Measurements from ENCODE around the gene SUGP2. TPM values are rescaled to one million over a fixed set of nuclear protein-coding genes. Genes with fewer than 3 reads are reported as not detected.

SUGP2 gene
- total RNA-seq, 4 donors from 2014 or later: 43.0 to 132 (median 57.9) TPM

- DNase-seq: no peak
- 73 to 83% methylated on average over 3 to 6 of the region's 6 CpGs for WGBS, 2 donors (ENCODE audit: low coverage in 1 of 2)
- peaks cover 0 to 20% (median 11%) of the 10 kb centered on the region in 4 donors for H3K4me1 ChIP-seq
- no peak overlapping the region for H3K27ac ChIP-seq
- intact Hi-C loops (cut with DNase I; ENCODE audit: low total_unique reads): no loop called here
- H3K36me3 ChIP-seq: no peaks in the 10 kb centered on the region
- no peak overlapping the region for H3K4me3 ChIP-seq
- in situ Hi-C loops (cut with MboI; ENCODE audit: low pct_ligation_motif_present in 1 of 4, low pct_unique_long_range_greater_than_20kb in 1 of 4, low sequenced_read_pairs in 3 of 4): no loop called here
- peaks cover 21% of the 10 kb centered on the region for H3K27me3 ChIP-seq
- TF ChIP-seq CTCF (IDR thresholded peaks at IDR 0.05) (no peak), EP300 (IDR thresholded peaks at IDR 0.05; ENCODE audit: low read depth) (no peak), POLR2AphosphoS5 (IDR thresholded peaks at IDR 0.05) (no peak), POLR2A (IDR thresholded peaks at IDR 0.05) (no peak)
- no peaks in the 10 kb centered on the region for H3K9me3 ChIP-seq
Observed at GRCh38 chr19:18942692-18943091, 90.6 kb downstream of the SUGP2 start.

GRCh38 chr19:18941628-18942354 lies 91.5 kb downstream of the SUGP2 start:
- intact Hi-C loops (cut with DNase I; ENCODE audit: low total_unique reads): no loop called here
- 67 to 88% methylated on average over 5 to 18 of the region's 18 CpGs for WGBS, 2 donors (ENCODE audit: low coverage in 1 of 2)
- H3K36me3 ChIP-seq: no peaks in the 10 kb centered on the region
- no peak for TF ChIP-seq POLR2AphosphoS5 (IDR thresholded peaks at IDR 0.05)
- no peak for TF ChIP-seq EP300 (IDR thresholded peaks at IDR 0.05; ENCODE audit: low read depth)
- no peak for TF ChIP-seq CTCF (IDR thresholded peaks at IDR 0.05)
- TF ChIP-seq POLR2A (IDR thresholded peaks at IDR 0.05): no peak
- in situ Hi-C loops (cut with MboI; ENCODE audit: low pct_ligation_motif_present in 1 of 4, low pct_unique_long_range_greater_than_20kb in 1 of 4, low sequenced_read_pairs in 3 of 4): no loop called here
- peak overlapping the region in 1 of 4 donors; percentile 25 for H3K27ac ChIP-seq
- no peaks in the 10 kb centered on the region for H3K9me3 ChIP-seq
- no peak for DNase-seq
- H3K4me1 ChIP-seq: peaks cover 0 to 20% (median 11%) of the 10 kb centered on the region in 4 donors
- H3K27me3 ChIP-seq: peaks cover 21% of the 10 kb centered on the region
- H3K4me3 ChIP-seq: peak overlapping the region in 1 of 4 donors; percentile 21

Other genes starting within 250 kb of the SUGP2 start
- under 1 TPM in 2 of 4 donors, not detected in 2; 0.32 to 0.55 TPM for gene COMP, start 242.2 kb downstream of the SUGP2 start, total RNA-seq
- gene UPF1, start 201.6 kb downstream of the SUGP2 start, total RNA-seq: 100 to 1,000 TPM in 1 of 4 donors, 10 to 100 TPM in 3; 84.2 to 153 (median 91.9) TPM
- gene CERS1, start 137.4 kb downstream of the SUGP2 start, total RNA-seq: not detected
- gene COPE, start 114.1 kb downstream of the SUGP2 start, total RNA-seq: 100 to 1,000 TPM; 144 to 268 (median 179) TPM
- 10 to 100 TPM; 42.1 to 90.8 (median 50.4) TPM for gene DDX49, start 113.8 kb downstream of the SUGP2 start, total RNA-seq
- gene HOMER3, start 92.3 kb downstream of the SUGP2 start, total RNA-seq: 10 to 100 TPM in 3 of 4 donors, 1 to 10 TPM in 1; 8.1 to 82.0 (median 12.7) TPM
- 100 to 1,000 TPM in 1 of 4 donors, 10 to 100 TPM in 3; 15.2 to 220 (median 22.9) TPM for gene ARMC6, start 86 bp upstream of the SUGP2 start, total RNA-seq
- gene SLC25A42, start 30.5 kb upstream of the SUGP2 start, total RNA-seq: 100 to 1,000 TPM in 1 of 4 donors, 10 to 100 TPM in 2, 1 to 10 TPM in 1; 6.8 to 141 (median 24.5) TPM
- gene TMEM161A, start 105.0 kb upstream of the SUGP2 start, total RNA-seq: 10 to 100 TPM; 16.9 to 41.9 (median 18.5) TPM
- gene MEF2B, start 136.7 kb upstream of the SUGP2 start, total RNA-seq: under 1 TPM in 1 of 4 donors, not detected in 3; 0.95 TPM
- gene BORCS8, start 158.6 kb upstream of the SUGP2 start, total RNA-seq: 100 to 1,000 TPM in 1 of 4 donors, 10 to 100 TPM in 3; 13.0 to 132 (median 26.6) TPM
- 10 to 100 TPM; 35.9 to 51.1 (median 48.6) TPM for gene RFXANK, start 158.7 kb upstream of the SUGP2 start, total RNA-seq
- gene NR2C2AP, start 169.9 kb upstream of the SUGP2 start, total RNA-seq: 10 to 100 TPM in 1 of 4 donors, 1 to 10 TPM in 3; 2.2 to 12.3 (median 6.4) TPM
- under 1 TPM in 1 of 4 donors, not detected in 3; 0.16 TPM for gene NCAN, start 178.4 kb upstream of the SUGP2 start, total RNA-seq
- gene TM6SF2, start 239.8 kb upstream of the SUGP2 start, total RNA-seq: 10 to 100 TPM in 2 of 4 donors, 1 to 10 TPM in 2; 4.0 to 54.6 (median 17.5) TPM

Data from transverse colon (tissue), 4 donors.